Eye (tissue), 1 donor: ENCODE results near the gene FAM53A.
"Not testable (repeated sequence)": the region's sequence is repeated elsewhere in the genome, so short reads cannot be mapped to it uniquely, and the experiment has no call there.

Experiments used
- DNase-seq: peaks from one replicate; pipeline ENCODE4 v3.0.0-alpha.2; 2015

The FAM53A gene

GRCh38 chr4:1716065-1716945 is 32.2 kb upstream of the FAM53A start:
- DNase-seq = no peak

- no peak for DNase-seq
These were observed 31.1 kb upstream of the FAM53A start for GRCh38 chr4:1715002-1715758.

GRCh38 chr4:1714303-1715001 is 30.3 kb upstream of the FAM53A start:
- DNase-seq = no peak

GRCh38 chr4:1713003-1713851 is 29.1 kb upstream of the FAM53A start:
- no peak for DNase-seq

GRCh38 chr4:1712216-1713002 is 28.3 kb upstream of the FAM53A start, which contains the start of gene SLBP:
SLBP (minus strand) TSS chr4:1712319; CDS start chr4:1712188, 131 bp downstream.
- peak; percentile 96 for DNase-seq

GRCh38 chr4:1711571-1712215 is 27.6 kb upstream of the FAM53A start:
- peak; percentile 72 for DNase-seq

- no peak for DNase-seq
These were observed 27.0 kb upstream of the FAM53A start for GRCh38 chr4:1711055-1711570.

GRCh38 chr4:1708581-1708980 is 24.5 kb upstream of the FAM53A start:
- no peak for DNase-seq

- DNase-seq = no peak
These were observed 22.2 kb upstream of the FAM53A start for GRCh38 chr4:1706358-1706757.

- DNase-seq = no peak
These were observed 21.6 kb upstream of the FAM53A start for GRCh38 chr4:1705732-1706131.

- DNase-seq = no peak
These were observed 19.8 kb upstream of the FAM53A start for GRCh38 chr4:1703867-1704266.

- DNase-seq = not testable (repeated sequence)
These were observed 17.6 kb upstream of the FAM53A start for GRCh38 chr4:1701671-1702070.

GRCh38 chr4:1695913-1696312 is 11.8 kb upstream of the FAM53A start:
- peak; percentile 33 for DNase-seq

GRCh38 chr4:1693131-1693896 is 9.2 kb upstream of the FAM53A start:
- peak; percentile 88 for DNase-seq

GRCh38 chr4:1691737-1692373 is 7.7 kb upstream of the FAM53A start:
- DNase-seq = no peak

GRCh38 chr4:1690698-1691097 is 6.6 kb upstream of the FAM53A start:
- no peak for DNase-seq

- DNase-seq = no peak
These were observed 2.4 kb upstream of the FAM53A start for GRCh38 chr4:1686440-1687036.

GRCh38 chr4:1685235-1686150 is 1.4 kb upstream of the FAM53A start:
- no peak for DNase-seq
